ENCODE results near the gene CT45A9. TPM values are rescaled to one million over a fixed set of nuclear protein-coding genes. Genes with fewer than 3 reads are reported as not detected.
"Not testable (repeated sequence)": the region's sequence is repeated elsewhere in the genome, so short reads cannot be mapped to it uniquely, and the experiment has no call there.

The CT45A9 gene, protein sequence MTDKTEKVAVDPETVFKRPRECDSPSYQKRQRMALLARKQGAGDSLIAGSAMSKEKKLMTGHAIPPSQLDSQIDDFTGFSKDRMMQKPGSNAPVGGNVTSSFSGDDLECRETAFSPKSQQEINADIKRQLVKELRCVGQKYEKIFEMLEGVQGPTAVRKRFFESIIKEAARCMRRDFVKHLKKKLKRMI
- total RNA-seq (ENCODE audit: low replicate concordance) = not detected in 2 replicates

GRCh38 chrX:135871712-135872111 lies at the start of gene CT45A9:
TSS of gene CT45A9 (minus strand) at chrX:135871812. CDS start at chrX:135868061, 3,751 bp downstream.
- not testable (repeated sequence) for H3K4me3 Mint-ChIP-seq; H3K27me3 Mint-ChIP-seq (ENCODE audit: insufficient read depth, low read depth); H3K79me2 ChIP-seq (ENCODE audit: low read depth); H3K9me3 ChIP-seq (ENCODE audit: low read depth); H3K36me3 ChIP-seq; H3K36me3 Mint-ChIP-seq; H3K9me3 Mint-ChIP-seq; H3F3A ChIP-seq (ENCODE audit: low read depth); H3K9ac ChIP-seq; H2AFZ ChIP-seq (replicated peaks); H3K27me3 ChIP-seq; H3K27ac Mint-ChIP-seq; H3K4me3 ChIP-seq; H4K20me1 ChIP-seq (ENCODE audit: low read depth); H3K4me1 ChIP-seq; H3K4me1 Mint-ChIP-seq; DNase-seq (ENCODE audit: low spot score); H3K27ac ChIP-seq; H3K4me2 ChIP-seq

DNA sequence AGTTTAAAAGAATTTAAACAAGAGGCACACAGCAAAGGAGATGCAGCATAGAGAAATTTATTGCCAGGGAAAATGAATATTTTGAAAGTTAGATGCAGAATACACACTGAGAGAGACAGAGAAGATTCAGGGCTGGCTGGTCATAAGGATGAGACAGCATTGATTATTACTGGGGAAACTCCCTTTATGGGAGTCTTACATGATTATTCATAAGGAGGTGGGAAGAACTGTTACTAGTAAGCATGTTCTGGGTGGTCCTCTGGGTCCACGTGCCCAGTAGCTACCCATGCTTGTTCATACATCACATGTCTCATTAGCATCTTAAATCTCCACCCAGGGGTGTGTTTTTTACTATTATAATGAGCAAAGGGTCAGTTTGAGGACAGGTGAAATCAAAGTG lies 48.9 kb upstream of the CT45A9 start:
- H3K4me3 Mint-ChIP-seq; H3K4me3 ChIP-seq; H3K36me3 ChIP-seq; H3K4me1 ChIP-seq; H3K36me3 Mint-ChIP-seq; H3K9ac ChIP-seq; DNase-seq (ENCODE audit: low spot score); H2AFZ ChIP-seq (replicated peaks); H3K27me3 Mint-ChIP-seq (ENCODE audit: insufficient read depth, low read depth); H3K4me1 Mint-ChIP-seq; H3K27me3 ChIP-seq; H3F3A ChIP-seq (ENCODE audit: low read depth); H4K20me1 ChIP-seq (ENCODE audit: low read depth); H3K79me2 ChIP-seq (ENCODE audit: low read depth); H3K4me2 ChIP-seq; H3K9me3 Mint-ChIP-seq; H3K27ac ChIP-seq; H3K9me3 ChIP-seq (ENCODE audit: low read depth); H3K27ac Mint-ChIP-seq: not testable (repeated sequence)

DNA sequence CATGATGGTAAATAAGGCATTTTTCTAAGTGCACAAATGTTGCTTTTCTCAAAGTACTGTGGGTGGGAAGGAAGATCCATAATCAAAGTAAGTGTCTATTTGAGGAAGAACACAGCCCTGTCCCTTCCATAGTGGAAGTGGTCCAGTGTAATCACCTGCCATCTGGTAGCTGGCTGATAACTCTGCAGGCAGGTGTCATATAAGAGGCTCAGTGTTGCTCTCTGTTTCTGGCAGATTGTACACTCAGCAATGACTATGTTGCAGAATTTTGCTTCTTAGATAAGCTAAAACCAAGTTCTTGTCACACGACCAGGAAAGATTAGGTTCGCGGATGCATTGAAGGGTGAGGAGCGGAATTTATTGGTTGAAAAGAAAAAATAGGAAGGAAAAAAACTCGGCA lies 42.8 kb upstream of the CT45A9 start:
- Mint-ChIP-seq H3K27ac (no peak overlapping the region), H3K27me3 (ENCODE audit: insufficient read depth, low read depth) (peaks cover 7% of the 10 kb centered on the region), H3K4me1 (no peaks in the 10 kb centered on the region), H3K4me3 (no peak overlapping the region), H3K36me3 (no peaks in the 10 kb centered on the region), H3K9me3 (no peaks in the 10 kb centered on the region)
- DNase-seq (ENCODE audit: low spot score) = no peak
- Histone ChIP-seq H4K20me1 (ENCODE audit: low read depth) (no peaks in the 10 kb centered on the region), H3K9me3 (ENCODE audit: low read depth) (no peaks in the 10 kb centered on the region), H3K36me3 (no peaks in the 10 kb centered on the region), H3K79me2 (ENCODE audit: low read depth) (no peaks in the 10 kb centered on the region), H3K9ac (no peak overlapping the region), H3K4me2 (no peak overlapping the region), H3K27ac (no peak overlapping the region), H2AFZ (replicated peaks) (no peak overlapping the region), H3F3A (ENCODE audit: low read depth) (no peaks in the 10 kb centered on the region), H3K4me1 (no peaks in the 10 kb centered on the region), H3K27me3 (no peaks in the 10 kb centered on the region), H3K4me3 (no peak overlapping the region)
- TF ChIP-seq, protein P1, sequence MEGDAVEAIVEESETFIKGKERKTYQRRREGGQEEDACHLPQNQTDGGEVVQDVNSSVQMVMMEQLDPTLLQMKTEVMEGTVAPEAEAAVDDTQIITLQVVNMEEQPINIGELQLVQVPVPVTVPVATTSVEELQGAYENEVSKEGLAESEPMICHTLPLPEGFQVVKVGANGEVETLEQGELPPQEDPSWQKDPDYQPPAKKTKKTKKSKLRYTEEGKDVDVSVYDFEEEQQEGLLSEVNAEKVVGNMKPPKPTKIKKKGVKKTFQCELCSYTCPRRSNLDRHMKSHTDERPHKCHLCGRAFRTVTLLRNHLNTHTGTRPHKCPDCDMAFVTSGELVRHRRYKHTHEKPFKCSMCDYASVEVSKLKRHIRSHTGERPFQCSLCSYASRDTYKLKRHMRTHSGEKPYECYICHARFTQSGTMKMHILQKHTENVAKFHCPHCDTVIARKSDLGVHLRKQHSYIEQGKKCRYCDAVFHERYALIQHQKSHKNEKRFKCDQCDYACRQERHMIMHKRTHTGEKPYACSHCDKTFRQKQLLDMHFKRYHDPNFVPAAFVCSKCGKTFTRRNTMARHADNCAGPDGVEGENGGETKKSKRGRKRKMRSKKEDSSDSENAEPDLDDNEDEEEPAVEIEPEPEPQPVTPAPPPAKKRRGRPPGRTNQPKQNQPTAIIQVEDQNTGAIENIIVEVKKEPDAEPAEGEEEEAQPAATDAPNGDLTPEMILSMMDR (IDR thresholded peaks at IDR 0.05) = no peak
- no peak for TF ChIP-seq EZH2phosphoT487 (IDR thresholded peaks at IDR 0.05)

DNA sequence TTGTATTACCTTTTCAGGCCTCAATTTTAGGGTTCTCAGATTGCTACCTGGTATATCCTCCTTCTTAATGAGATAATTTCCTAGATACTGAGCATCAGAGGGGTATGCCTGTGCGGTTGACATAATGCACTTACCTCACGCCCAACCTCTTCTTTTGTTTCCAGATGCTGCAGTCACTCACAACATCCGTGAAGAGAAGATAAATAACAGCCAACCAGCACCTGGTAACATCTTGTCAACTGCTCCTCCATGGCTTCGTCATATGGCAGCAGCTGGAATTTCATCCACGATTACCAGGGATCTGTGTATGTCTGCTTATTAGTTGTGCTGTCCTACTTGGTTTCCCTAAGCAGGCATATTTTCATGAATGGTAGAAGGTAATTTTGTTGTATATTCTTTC lies 38.6 kb upstream of the CT45A9 start:
- Mint-ChIP-seq H3K9me3 (no peaks in the 10 kb centered on the region), H3K27me3 (ENCODE audit: insufficient read depth, low read depth) (peaks cover 7% of the 10 kb centered on the region), H3K4me3 (no peak overlapping the region), H3K36me3 (no peaks in the 10 kb centered on the region), H3K27ac (no peak overlapping the region), H3K4me1 (no peaks in the 10 kb centered on the region)
- Histone ChIP-seq H2AFZ (replicated peaks) (no peak overlapping the region), H3K9me3 (ENCODE audit: low read depth) (no peaks in the 10 kb centered on the region), H3K4me1 (no peaks in the 10 kb centered on the region), H3K36me3 (no peaks in the 10 kb centered on the region), H4K20me1 (ENCODE audit: low read depth) (no peaks in the 10 kb centered on the region), H3K79me2 (ENCODE audit: low read depth) (no peaks in the 10 kb centered on the region), H3F3A (ENCODE audit: low read depth) (no peaks in the 10 kb centered on the region), H3K27me3 (no peaks in the 10 kb centered on the region), H3K4me2 (no peak overlapping the region), H3K9ac (no peak overlapping the region), H3K27ac (no peak overlapping the region), H3K4me3 (no peak overlapping the region)
- TF ChIP-seq EZH2phosphoT487 (IDR thresholded peaks at IDR 0.05) = no peak
- TF ChIP-seq, protein P1 (IDR thresholded peaks at IDR 0.05) = no peak
- no peak for TF ChIP-seq EZH2 (IDR thresholded peaks at IDR 0.05)
- DNase-seq (ENCODE audit: low spot score) = no peak
